HepG2 (cell line): ENCODE results near the gene RRP36. TPM values are rescaled to one million over a fixed set of nuclear protein-coding genes. Genes with fewer than 3 reads are reported as not detected.

Experiments
- CERS6 ChIP-seq: sonication (generic); formaldehyde crosslinking; IDR thresholded peaks from 2 replicates; pipeline ENCODE4 v1.5.0; 2020; ENCODE audit warnings: missing genetic modification reagents
- KDM3A ChIP-seq: IDR thresholded peaks from 2 replicates; pipeline ENCODE4 v1.6.1; 2018; ENCODE audit warnings: low read depth, missing compliant biosample characterization
- NFATC3 ChIP-seq: sonication (generic); formaldehyde crosslinking; IDR thresholded peaks from 2 replicates; pipeline ENCODE4 v1.5.1; 2020; ENCODE audit warnings: mild to moderate bottlenecking, missing genetic modification reagents
- NFRKB ChIP-seq: fragments of 450-650 bp; IDR thresholded peaks from 2 replicates; pipeline ENCODE4 v1.6.1; 2017
- NRL ChIP-seq: sonication (generic); formaldehyde crosslinking; IDR thresholded peaks from 2 replicates; pipeline ENCODE4 v1.5.0; 2020; ENCODE audit warnings: missing genetic modification reagents, mild to moderate bottlenecking, moderate library complexity, borderline replicate concordance
- ONECUT2 ChIP-seq: sonication (generic); formaldehyde crosslinking; IDR thresholded peaks from 2 replicates; pipeline ENCODE4 v1.4.0; 2020; ENCODE audit warnings: missing genetic modification reagents
- RBM22 ChIP-seq: fragments of 200-400 bp; formaldehyde crosslinking; optimal IDR thresholded peaks from 2 replicates; pipeline ENCODE3; 2017; ENCODE audit warnings: mild to moderate bottlenecking, low read length, moderate library complexity
- RNF219 ChIP-seq: sonication (generic); formaldehyde crosslinking; IDR thresholded peaks from 2 replicates; pipeline ENCODE4 v1.5.0; 2020; ENCODE audit warnings: mild to moderate bottlenecking, missing genetic modification reagents
- TEAD3 ChIP-seq: optimal IDR thresholded peaks from 2 replicates; pipeline ENCODE3; 2016; ENCODE audit warnings: borderline replicate concordance
- ZBTB44 ChIP-seq: sonication (generic); formaldehyde crosslinking; IDR thresholded peaks from 2 replicates; pipeline ENCODE4 v1.4.0; 2020; ENCODE audit warnings: missing genetic modification reagents
- ZBTB49 ChIP-seq: sonication (generic); formaldehyde crosslinking; IDR thresholded peaks from 2 replicates; pipeline ENCODE4 v1.4.0; 2020; ENCODE audit warnings: missing genetic modification reagents, borderline replicate concordance
- ZFAT ChIP-seq: sonication (generic); formaldehyde crosslinking; conservative IDR thresholded peaks from 2 replicates; pipeline ENCODE4 v1.8.1; 2023; ENCODE audit warnings: missing genetic modification reagents, inconsistent platforms
- ZNF446 ChIP-seq: sonication (generic); formaldehyde crosslinking; IDR thresholded peaks from 2 replicates; pipeline ENCODE4 v1.5.0; 2020; ENCODE audit warnings: mild to moderate bottlenecking, missing genetic modification reagents
- ZNF670 ChIP-seq: sonication (generic); formaldehyde crosslinking; IDR thresholded peaks from 2 replicates; pipeline ENCODE4 v1.8.0; 2022; ENCODE audit warnings: mild to moderate bottlenecking, missing genetic modification reagents, borderline replicate concordance
- ZNF75D ChIP-seq: sonication (generic); formaldehyde crosslinking; IDR thresholded peaks from 2 replicates; pipeline ENCODE4 v1.8.1; 2023; ENCODE audit warnings: missing genetic modification reagents, mild to moderate bottlenecking, borderline replicate concordance
- ZNF770 ChIP-seq: sonication (generic); formaldehyde crosslinking; IDR thresholded peaks from 2 replicates; pipeline ENCODE4 v1.5.0; 2020; ENCODE audit warnings: mild to moderate bottlenecking, missing genetic modification reagents
- ZSCAN29 ChIP-seq: sonication (generic); formaldehyde crosslinking; conservative IDR thresholded peaks from 2 replicates; pipeline ENCODE4 v1.4.0; 2020; ENCODE audit warnings: mild to moderate bottlenecking, missing genetic modification reagents
- polyA plus RNA-seq, 8 experiments: library from polyadenylated mRNA; depleted of rRNA in 3 of 8; stranded (reverse) in 7 of 8; unstranded in 1 of 8; fragments of >200 nt; fragmentation: Illumina TruSeq in 4 of 8; extraction: Trizol in 4 of 8; gene quantifications; 2 replicates each; pipeline versions ENCODE4 v1.2.1 to v1.2.3, GENCODE V29; 2011 to 2016; ENCODE audit warnings: low read depth in 4 of 8, missing spikeins in 1 of 8, mixed read lengths in 1 of 8; ENCODE audit not compliant: insufficient read depth in 1 of 8
- total RNA-seq, 5 experiments: library from RNA; depleted of rRNA; stranded (reverse); fragments of >200 nt; fragmentation: Illumina TruSeq; extraction: Trizol; gene quantifications; 2 replicates each; pipeline ENCODE4 v1.2.3, GENCODE V29; 2016; ENCODE audit warnings: low read depth in 1 of 5

Gene RRP36
- total and polyA plus RNA-seq, 2 of the 13 experiments (the other 11 are each of a cell fraction or from before 2014, with no cell fraction given) = 29.5 to 144 TPM

- TF ChIP-seq ZNF75D (CRISPR knock-in tag) (no peak), CERS6 (CRISPR knock-in tag) (no peak), ZFAT (CRISPR knock-in tag) (no peak), ZNF446 (CRISPR knock-in tag) (peak; percentile 9; the same call in 1 of the 2 replicates), ZNF770 (peak; percentile 73), ZSCAN29 (CRISPR knock-in tag) (no peak), KDM3A (CRISPR knock-in tag) (0 out of 2 replicates have a peak, but pooled peaks have one; percentile 11), ZNF670 (CRISPR knock-in tag) (no peak), NFATC3 (CRISPR knock-in tag) (no peak), RNF219 (CRISPR knock-in tag) (no peak), ZBTB44 (CRISPR knock-in tag) (no peak), NFRKB (no peak), NRL (CRISPR knock-in tag) (0 out of 2 replicates have a peak, but pooled peaks have one; percentile 29), TEAD3 (CRISPR knock-in tag) (peak; percentile 89), ONECUT2 (CRISPR knock-in tag) (no peak), RBM22 (no peak), ZBTB49 (CRISPR knock-in tag) (peak; percentile 37; the same call in 1 of the 2 replicates)
These were observed 7.5 kb upstream of the RRP36 start, which contains the start of the genes KLHDC3 and MEA1 (continued) for GRCh38 chr6:43013843-43014433.
